GM18868 (cell line): ENCODE data around the gene RASL11B.
A peak's percentile ranks its signal among the peaks of the same experiment; 100 is the strongest.

Experiments used
- ATAC-seq: cut with Tn5 transposase; IDR thresholded peaks from one replicate; pipeline ENCODE4 v1.9.1; 2021; ENCODE audit warnings: mild to moderate bottlenecking, moderate library complexity; ENCODE audit not compliant: unreplicated experiment

RASL11B gene

GRCh38 chr4:52873191-52873590 lies 11.1 kb downstream of the RASL11B start:
- ATAC-seq: no peak

- no peak for ATAC-seq
Observed at GRCh38 chr4:52873861-52874343, 11.8 kb downstream of the RASL11B start.

- ATAC-seq: no peak
Observed at GRCh38 chr4:52874948-52875347, 12.8 kb downstream of the RASL11B start.

GRCh38 chr4:52876069-52876468 lies 14.0 kb downstream of the RASL11B start:
- no peak for ATAC-seq

GRCh38 chr4:52877036-52877435 lies 14.9 kb downstream of the RASL11B start:
- ATAC-seq: no peak

GRCh38 chr4:52877694-52878093 lies 15.6 kb downstream of the RASL11B start:
- no peak for ATAC-seq

GRCh38 chr4:52879471-52879870 lies 17.4 kb downstream of the RASL11B start:
- ATAC-seq: no peak

GRCh38 chr4:52880994-52881393 lies 18.9 kb downstream of the RASL11B start:
- ATAC-seq: no peak

- ATAC-seq: no peak
Observed at GRCh38 chr4:52883183-52883621, 21.1 kb downstream of the RASL11B start.

- ATAC-seq: peak; percentile 54
Observed at GRCh38 chr4:52883707-52884669, 21.9 kb downstream of the RASL11B start.

GRCh38 chr4:52884994-52885393 lies 22.9 kb downstream of the RASL11B start:
- ATAC-seq: no peak

GRCh38 chr4:52889354-52889753 lies 27.2 kb downstream of the RASL11B start:
- ATAC-seq: no peak

- ATAC-seq: no peak
Observed at GRCh38 chr4:52889778-52890520, 27.8 kb downstream of the RASL11B start.

GRCh38 chr4:52890521-52890791 lies 28.3 kb downstream of the RASL11B start:
- ATAC-seq: no peak

- ATAC-seq: no peak
Observed at GRCh38 chr4:52891743-52892142, 29.6 kb downstream of the RASL11B start.

GRCh38 chr4:52892880-52893279 lies 30.8 kb downstream of the RASL11B start:
- no peak for ATAC-seq

GRCh38 chr4:52894443-52894842 lies 32.3 kb downstream of the RASL11B start:
- ATAC-seq: no peak

- no peak for ATAC-seq
Observed at GRCh38 chr4:52903273-52903672, 41.2 kb downstream of the RASL11B start.

- ATAC-seq: no peak
Observed at GRCh38 chr4:52904421-52904820, 42.3 kb downstream of the RASL11B start.

GRCh38 chr4:52907510-52907909 lies 45.4 kb downstream of the RASL11B start:
- ATAC-seq: no peak

GRCh38 chr4:52910115-52910514 lies 48.0 kb downstream of the RASL11B start:
- no peak for ATAC-seq
